Measurements from ENCODE around the gene LCAT.
"Not testable (repeated sequence)": the region's sequence is repeated elsewhere in the genome, so short reads cannot be mapped to it uniquely, and the experiment has no call there.

The LCAT gene

GRCh38 chr16:67943619-67944504 is at the start of gene LCAT:
LCAT (minus strand) TSS chr16:67944120; CDS start chr16:67944101, 19 bp downstream.
- no peak within 1 kb of the TSS for H3K4me3 ChIP-seq (ENCODE audit: low read depth, low read length)

- H3K4me3 ChIP-seq (ENCODE audit: low read depth, low read length) = no peak overlapping the region
These were observed 49.5 kb upstream of the LCAT start for GRCh38 chr16:67993207-67994039.

GRCh38 chr16:67992661-67993206 is 48.8 kb upstream of the LCAT start:
- no peak overlapping the region for H3K4me3 ChIP-seq (ENCODE audit: low read depth, low read length)

DNA sequence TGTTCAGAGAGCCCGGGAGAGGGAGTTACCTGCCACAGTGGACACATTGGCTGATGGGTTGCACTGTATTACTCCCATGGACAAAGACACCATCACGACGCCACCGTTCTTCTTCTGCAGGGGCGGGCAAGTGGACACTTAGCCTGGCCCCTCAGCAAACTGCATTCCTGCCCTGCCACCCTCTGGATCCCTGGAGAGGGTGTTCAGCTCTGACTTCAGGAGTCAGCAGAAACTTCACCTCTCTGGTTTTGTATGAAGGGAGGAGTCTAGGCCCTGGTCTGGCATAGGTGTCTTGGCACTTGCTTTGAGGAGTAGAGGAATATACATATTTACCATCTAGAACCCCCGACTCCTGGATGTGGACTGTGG is 46.1 kb upstream of the LCAT start:
- H3K4me3 ChIP-seq (ENCODE audit: low read depth, low read length) = no peak overlapping the region

- H3K4me3 ChIP-seq (ENCODE audit: low read depth, low read length) = no peak overlapping the region
These were observed 45.5 kb upstream of the LCAT start for GRCh38 chr16:67989322-67990017.

GRCh38 chr16:67988675-67989074 is 44.8 kb upstream of the LCAT start:
- no peak overlapping the region for H3K4me3 ChIP-seq (ENCODE audit: low read depth, low read length)

- no peak overlapping the region for H3K4me3 ChIP-seq (ENCODE audit: low read depth, low read length)
These were observed 43.7 kb upstream of the LCAT start for GRCh38 chr16:67987460-67988160.

DNA sequence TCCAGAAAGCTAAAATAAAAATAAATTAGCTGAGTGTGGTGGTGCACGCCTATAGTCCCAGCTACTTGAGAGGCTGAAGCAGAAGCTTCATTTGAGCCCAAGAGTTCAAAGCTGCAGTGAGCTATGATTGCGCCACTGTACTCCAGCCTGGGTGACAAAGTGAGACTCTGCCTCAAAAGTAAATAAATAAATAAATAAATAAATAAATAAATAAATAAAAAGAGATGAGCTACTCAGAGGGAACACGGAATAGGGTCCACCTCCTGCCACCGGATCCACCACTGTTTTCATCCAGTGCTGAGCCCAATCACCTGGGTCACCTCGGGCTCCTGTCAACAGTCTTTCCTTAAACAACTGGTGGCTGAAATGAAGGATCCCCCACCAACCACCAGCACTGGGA is 43.0 kb upstream of the LCAT start:
- H3K4me3 ChIP-seq (ENCODE audit: low read depth, low read length) = no peak overlapping the region

DNA sequence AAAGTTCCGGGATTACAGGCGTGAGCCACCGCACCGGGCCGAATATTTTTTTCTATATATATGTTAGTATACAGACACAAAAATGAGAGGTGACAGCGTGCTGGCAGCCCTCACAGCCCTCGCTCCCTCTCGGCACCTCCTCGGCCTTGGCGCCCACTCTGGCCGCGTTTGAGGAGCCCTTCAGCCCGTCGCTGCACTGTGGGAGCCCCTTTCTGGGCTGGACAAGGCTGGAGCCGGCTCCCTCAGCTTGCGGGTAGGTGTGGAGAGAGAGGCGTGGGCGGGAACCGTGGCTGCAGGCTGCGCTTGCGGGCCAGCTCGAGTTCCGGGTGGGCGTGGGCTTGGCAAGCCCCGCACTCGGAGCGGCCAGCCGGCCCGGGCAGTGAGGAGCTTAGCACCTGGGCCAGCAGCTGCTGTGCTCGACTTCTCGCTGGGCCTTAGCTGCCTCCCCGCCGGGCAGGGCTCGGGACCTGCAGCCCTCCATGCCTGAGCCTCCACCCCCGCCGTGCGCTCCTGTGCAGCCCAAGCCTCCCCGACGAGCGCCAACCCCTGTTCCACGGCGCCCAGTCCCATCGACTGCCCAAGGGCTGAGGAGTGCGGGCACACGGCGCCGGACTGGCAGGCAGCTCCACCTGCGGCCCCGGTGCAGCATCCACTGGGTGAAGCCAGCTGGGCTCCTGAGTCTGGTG is 38.2 kb upstream of the LCAT start:
- no peak overlapping the region for H3K4me3 ChIP-seq (ENCODE audit: low read depth, low read length)

DNA sequence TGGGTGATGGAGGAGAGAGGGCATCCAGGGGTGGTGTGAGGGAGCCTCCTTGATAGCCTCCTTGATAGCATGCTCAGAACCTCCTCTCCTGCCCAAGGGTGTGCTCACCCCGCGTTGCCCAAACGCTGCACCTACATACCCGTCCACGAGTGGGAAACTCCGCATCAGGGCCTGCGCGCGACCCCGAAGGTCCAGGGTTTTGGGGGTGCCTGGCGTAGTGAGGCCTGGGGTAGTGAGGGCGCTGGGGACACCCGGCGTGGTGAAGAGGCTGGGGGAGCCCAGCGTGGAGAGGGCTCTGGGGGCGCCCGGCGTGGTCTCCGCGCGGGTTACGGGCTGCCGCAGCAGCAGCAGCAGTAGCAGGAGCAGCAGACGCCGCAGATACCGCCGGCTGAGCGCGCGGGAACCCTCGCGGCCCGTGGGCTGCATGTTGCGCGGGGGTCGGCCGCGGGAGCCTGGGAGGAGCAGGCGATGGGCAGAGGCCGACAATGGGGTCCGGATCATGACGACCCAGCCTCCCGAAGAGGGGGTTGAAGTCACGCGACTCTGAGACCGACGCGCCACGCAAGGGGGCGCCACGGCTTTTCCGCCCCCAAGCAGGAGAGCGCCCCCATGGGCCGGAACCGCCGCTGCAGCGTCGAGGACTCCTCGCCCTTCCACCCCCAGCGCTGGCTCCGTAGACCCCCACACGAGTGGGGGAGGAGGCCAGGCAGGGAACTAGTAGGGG is 36.2 kb upstream of the LCAT start, which contains the start of gene DPEP3:
Gene DPEP3, minus strand, starts transcription at position 545 of the 724 bp plus-strand sequence. Its CDS starts 119 bp downstream, at position 426.
- H3K4me3 ChIP-seq (ENCODE audit: low read depth, low read length) = no peak within 1 kb of the TSS

DNA sequence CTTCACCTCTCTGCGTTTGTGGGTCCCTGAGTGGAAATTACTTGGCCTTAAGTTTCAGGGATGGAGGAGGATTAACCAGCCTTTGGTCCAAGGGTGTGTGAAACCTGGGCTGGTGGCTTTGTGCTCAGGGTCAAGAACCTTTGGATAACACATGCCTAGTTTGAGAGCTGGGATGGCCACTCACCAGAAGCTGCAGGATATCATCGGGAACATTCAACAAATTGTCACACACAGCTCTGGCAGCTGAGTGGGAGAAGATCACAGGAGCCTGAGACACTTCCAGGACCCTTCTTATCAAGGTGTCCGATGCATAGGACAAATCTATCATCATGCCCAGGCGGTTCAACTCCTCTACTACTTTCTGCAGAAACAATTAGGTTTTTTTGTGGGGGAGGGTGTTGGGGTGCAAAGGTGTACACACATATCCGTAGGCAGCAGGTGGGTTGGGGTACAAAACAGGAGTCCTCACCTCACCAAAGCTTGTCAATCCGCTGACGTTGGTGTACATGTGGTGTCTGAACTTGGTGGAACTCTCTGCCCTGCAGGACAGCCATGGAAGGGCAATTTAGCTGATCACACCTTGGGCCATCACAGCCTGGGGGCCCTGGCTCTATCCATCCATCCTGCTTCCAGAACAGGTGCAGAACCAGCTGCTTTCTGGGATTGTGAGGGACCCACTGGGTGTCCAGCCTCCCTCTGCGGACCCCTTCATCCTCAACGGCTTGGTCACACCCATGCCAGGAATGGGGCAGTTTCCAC is 33.7 kb upstream of the LCAT start:
- no peak overlapping the region for H3K4me3 ChIP-seq (ENCODE audit: low read depth, low read length)

GRCh38 chr16:67977005-67977404 is 33.1 kb upstream of the LCAT start:
- no peak overlapping the region for H3K4me3 ChIP-seq (ENCODE audit: low read depth, low read length)

DNA sequence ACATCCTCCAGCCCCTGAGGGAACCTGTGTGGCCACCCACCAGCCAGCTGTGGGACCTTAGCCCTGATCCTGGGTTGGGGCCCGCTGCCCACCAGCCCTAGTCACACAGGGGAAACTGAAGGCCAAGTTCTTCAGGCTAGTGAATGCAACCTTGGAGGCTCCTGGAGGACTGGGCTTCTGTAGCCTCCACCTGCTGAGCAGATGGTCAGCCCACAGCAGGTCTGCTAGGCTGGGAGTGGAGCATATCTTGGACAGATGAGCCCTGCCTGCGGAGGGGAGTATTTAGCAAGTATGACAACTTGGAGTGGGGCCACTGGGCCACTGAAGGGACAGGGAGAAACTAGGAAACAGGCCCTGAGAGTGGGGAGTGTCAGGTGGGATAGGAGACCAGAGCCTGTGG is 32.3 kb upstream of the LCAT start:
- no peak overlapping the region for H3K4me3 ChIP-seq (ENCODE audit: low read depth, low read length)

DNA sequence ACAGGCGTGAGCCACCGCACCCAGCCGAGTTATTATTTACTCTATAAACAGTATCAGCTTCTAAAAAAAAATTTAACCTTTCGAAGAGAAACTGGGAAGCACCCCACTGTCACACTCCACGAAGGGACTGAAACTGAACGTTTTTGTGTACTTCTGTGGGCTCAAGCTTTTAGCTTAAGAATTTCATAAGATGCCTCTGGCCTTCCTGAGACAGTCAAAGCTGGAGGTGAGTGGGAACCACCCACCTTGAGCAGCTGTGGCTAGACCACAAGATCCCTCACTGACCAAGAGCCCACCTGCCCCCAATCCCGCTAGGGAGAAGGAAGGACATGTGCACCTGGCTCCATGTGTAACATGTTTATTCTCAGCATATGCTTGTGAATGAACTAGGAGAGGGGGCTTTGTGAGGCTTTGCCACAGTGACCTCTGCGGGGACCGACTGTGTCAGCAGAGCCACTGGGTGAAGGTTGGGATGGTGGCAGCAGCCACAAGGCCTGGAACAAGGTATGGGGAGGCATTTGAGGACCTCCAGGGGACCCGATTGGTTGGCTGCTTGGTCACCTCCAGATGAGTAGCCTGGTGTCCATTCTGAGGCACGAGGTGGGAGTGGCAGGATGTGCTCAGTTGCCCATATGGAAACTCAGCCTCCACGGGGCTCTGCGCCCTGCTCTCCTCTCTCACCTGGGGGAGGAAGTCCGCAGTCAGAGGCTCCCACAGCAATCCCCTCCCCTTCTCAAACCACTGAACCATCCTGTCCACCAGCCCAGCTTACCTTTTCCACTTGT is 31.6 kb upstream of the LCAT start:
- H3K4me3 ChIP-seq (ENCODE audit: low read depth, low read length) = no peak overlapping the region

- H3K4me3 ChIP-seq (ENCODE audit: low read depth, low read length) = not testable (repeated sequence)
These were observed 28.4 kb upstream of the LCAT start for GRCh38 chr16:67972285-67972684.

DNA sequence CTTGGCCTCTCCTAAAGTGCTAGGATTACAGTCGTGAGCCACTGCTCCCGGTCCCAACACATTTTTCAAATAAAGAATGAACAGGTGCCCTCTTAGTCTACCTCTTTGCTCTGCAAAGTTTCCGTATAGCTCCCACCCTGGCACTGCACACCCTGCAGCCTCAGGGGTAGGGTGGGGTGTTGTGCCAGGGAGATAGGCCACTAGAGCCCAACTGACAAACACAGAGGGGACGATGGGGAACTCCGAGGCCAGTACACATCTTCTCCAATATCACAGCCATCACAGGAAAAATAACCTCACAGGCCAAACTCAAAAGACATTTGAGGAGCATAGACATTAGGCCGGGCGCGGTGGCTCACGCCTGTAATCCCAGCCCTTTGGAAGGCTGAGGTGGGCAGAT is 27.2 kb upstream of the LCAT start:
- no peak overlapping the region for H3K4me3 ChIP-seq (ENCODE audit: low read depth, low read length)

DNA sequence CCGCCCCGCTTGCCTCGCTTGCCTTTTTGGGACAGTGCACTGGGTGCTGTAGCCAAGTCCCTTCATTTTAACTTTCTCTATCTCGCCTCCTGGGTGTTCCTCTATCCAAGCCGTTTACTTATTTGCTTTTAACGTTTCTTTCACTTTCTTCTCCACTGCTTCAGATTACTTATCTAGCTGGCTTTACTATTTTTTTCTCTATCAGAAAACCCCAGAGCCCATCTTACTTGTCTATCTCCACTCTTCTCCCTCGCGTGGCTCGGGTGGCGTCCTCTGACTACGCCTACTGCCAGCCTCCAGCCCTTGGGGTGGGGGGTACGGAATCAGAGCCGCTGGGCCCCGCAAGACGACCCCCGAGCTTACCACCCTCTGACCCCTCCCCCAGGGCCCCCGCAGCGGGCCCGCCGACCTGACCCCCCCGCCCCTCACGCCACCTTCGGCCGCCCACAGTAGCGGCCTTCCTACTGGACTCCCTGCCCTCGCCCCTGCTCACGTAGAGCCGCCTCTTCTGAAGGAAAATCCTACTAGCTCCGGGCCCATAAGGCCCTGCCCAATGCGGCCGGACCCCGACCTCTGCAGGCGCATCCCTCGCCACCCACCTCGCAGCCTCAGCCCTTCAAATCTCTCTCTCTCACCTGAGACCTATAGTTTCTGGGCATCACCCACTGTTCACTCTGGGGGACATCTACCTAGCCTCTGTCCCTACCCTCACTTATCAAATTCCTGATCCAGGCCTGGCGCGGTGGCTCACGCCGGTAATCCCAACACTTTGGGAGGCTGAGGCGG is 25.5 kb upstream of the LCAT start:
- H3K4me3 ChIP-seq (ENCODE audit: low read depth, low read length) = no peak overlapping the region
